ENCODE measurements around the gene TIMM50.

TIMM50 gene

DNA sequence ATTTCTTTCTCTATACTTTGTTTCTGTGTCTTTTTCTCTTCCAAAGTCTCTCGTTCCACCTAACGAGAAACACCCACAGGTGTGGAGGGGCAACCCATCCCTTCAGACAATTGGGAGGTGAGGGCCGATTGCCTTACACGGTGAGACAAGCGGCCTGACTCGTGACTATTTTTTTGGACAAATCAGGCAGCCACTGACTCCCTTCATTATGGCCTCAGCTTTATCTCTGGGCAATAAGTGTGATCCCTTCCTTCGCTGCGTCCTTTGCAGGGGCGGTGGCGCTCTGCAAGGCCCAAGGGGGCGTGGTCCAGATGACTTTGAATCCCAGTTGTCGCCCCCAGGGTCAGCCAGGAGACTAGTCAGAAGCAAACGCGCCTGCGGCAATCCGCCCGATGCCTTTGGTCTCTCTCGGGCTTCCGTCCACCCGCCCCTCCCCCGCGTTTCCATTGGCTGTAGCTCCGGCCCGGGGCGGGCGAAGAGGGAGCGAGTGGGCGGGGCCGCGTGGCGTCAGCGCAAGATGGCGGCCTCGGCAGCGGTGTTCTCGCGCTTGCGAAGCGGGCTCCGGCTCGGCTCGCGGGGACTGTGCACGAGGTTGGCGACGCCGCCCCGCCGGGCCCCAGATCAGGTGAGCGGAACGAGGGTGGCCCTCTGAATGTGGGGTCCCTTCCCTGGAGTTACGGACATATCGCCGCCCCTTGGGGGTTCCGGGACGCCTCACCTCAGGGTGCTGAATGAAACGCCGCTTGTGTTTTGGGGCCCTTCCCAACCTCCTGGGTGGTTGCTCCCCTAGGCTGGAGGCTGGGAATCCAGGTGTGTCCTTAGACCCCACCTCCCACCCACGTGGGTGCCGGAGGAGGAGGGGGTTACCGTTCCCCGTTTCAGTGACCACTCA lies at the start of gene TIMM50:
TIMM50 (plus strand) TSS at position 502 of the 892 bp plus-strand sequence; CDS start at position 518, 16 bp downstream.
- peak; percentile 79 for TF ChIP-seq POLR2A (IDR thresholded peaks at IDR 0.05; ENCODE audit: low read depth, low read length)
- DNase-seq (ENCODE audit: insufficient read length, low spot score) (peak; percentile 96), FAIRE-seq (no peak)

DNA sequence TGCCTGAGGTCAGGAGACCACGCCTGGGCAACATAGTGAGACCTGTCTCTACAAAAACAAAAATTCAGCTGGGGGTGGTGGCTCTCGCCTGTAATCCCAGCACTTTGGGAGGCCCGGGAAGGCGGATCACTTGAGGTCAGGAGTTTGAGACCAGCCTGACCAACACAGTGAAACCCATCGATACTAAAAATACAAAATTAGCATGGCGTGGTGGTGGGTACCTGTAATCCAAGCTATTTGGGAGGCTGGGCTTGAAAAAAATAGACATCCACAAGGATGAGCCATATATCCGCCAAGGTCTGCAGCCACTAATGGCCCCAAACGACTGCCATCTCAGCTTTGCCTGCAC lies 48.0 kb upstream of the TIMM50 start:
- no peak for TF ChIP-seq POLR2A (IDR thresholded peaks at IDR 0.05; ENCODE audit: low read depth, low read length)
- FAIRE-seq (no peak), DNase-seq (ENCODE audit: insufficient read length, low spot score) (no peak)

DNA sequence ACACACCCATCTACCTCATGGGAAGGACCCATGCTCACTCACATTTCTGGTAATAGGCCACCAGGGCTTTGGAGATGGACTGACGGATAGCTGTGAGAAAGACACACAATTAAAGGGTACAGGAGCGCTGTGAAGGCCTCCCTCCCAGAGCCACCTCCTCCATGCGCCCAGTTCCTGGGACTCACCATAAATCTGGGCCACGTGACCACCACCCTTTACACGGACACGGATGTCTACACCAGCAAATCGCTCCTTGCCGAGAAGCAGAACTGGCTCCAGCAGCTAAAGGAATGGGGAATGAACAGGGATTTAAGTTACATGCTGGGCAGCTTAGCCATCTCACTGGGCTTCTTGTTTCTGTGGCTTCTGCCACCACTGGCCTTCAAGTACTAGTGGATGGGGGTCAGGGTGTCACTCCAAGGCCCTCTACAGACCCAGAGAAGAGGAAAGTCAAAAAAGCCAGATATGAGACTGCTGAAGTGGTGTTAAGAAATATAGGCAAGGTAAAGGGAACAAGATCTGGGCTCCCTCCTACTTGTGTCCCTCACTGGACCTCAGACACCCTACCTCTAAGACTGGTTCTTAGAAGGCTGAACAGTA lies 47.1 kb upstream of the TIMM50 start:
- no peak for DNase-seq (ENCODE audit: insufficient read length, low spot score)

DNA sequence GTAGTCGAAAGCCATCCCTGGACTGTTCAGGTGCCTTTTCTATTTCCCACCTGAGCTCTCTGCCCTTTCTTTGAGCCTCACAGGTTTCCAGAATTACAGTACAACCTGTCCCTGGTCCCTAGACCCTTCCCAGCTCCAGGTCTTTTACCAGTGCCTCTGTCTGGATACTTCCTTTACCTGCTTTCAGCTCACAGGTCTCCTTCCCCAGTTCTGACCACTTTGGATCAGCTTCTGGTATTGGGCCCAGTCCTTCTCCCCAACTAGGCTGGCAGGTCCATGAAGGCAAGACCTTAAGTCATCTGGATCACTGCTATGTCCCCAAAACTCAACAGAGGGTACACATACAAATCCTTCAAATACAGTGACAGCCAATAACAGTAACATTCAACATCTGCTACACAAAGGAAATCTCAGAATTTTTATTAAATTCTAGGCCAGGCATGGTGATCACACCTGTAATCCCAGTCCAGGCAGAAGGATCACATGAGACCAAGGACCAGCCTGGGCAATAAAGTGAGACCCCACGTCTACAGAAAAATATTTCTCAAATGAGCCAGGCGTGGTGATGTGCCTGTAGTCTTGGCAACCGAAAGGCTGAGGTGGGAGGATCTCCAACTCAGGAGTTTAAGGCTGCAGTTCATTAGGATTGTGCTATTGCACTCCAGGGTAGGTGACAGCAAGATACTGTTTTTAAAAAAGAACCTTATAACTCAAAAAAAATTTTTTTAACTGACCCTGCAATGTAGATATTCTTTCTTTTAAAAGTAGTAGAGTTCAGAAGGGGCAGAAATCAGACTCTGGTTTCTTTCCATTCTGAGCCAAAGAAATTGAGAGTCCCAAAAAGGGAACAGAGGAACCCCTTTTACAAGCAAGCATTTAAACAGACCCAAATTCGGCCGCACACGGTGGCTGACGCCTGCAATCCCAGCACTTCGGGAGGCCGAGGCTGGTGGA lies 46.2 kb upstream of the TIMM50 start:
- DNase-seq (ENCODE audit: insufficient read length, low spot score): no peak
- no peak for TF ChIP-seq POLR2A (IDR thresholded peaks at IDR 0.05; ENCODE audit: low read depth, low read length)
- no peak for FAIRE-seq

More for the DNA sequence above, 47.1 kb upstream of the TIMM50 start:
- FAIRE-seq: no peak
- TF ChIP-seq POLR2A (IDR thresholded peaks at IDR 0.05; ENCODE audit: low read depth, low read length): no peak

DNA sequence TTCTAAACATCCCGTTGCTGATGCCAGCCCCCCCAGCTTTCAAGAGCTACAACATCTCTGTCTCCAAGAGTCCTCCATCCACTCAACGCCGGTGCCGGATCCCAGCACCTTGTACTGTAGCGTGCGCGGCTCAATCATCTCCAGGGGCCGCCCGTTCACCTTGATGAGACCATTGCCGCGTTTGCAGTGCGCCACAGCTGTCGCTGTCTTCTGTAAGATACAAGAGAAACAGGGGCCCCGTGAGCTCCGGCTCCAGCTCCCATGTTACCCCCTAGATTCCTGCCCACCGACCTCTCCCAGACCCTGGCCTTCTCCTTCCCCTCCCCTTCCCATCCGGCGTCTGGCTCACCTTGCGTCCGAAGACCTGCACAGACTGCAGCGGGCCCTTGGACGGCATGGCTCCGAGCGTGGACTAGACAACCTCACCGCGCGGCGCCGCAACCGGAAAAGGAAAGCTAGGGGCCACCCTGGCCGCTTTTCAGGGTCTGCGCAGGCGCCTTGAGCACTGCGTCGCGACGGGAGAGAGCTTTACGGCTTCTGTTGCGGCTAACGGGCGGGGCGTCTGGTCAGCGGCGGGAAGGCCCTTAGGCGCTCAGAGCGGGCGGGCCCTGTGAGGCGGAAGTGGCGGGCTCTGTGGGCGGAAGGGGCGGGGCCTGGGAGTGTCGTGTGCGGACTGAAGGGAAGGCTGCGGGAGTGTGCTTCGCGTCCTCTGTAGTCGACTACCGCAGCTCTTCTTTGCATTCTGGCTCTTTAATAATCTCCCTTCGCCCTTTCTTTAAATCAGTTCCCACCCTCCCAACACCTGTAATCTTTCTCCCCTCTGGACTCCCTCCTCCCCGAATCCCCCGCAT lies 44.9 kb upstream of the TIMM50 start, which contains the start of gene RPS16:
RPS16 (minus strand) TSS at position 451 of the 851 bp plus-strand sequence; CDS start at position 397, 54 bp downstream.
- DNase-seq (ENCODE audit: insufficient read length, low spot score): peak; percentile 86
- peak; percentile 81 for TF ChIP-seq POLR2A (IDR thresholded peaks at IDR 0.05; ENCODE audit: low read depth, low read length)
- FAIRE-seq: peak; percentile 43

DNA sequence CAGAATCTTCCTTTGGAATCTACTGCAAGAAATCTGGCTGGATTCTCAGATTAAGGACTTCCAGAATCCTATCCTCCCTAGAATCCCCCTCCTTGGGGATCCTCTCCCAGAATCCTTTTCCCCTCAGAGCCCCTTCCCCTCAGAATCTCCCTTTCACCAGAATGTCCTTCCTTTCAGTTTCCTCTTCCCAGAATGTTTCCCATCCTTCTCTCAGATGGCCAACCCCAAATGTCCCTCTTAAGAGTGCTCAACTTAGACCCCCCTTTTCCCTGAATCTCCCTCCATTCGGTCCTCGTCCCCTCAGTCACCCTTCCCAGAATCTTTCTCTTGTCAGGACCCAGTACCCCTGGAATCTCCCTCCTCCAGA lies 44.3 kb upstream of the TIMM50 start:
- DNase-seq (ENCODE audit: insufficient read length, low spot score) (no peak), FAIRE-seq (no peak)
- no peak for TF ChIP-seq POLR2A (IDR thresholded peaks at IDR 0.05; ENCODE audit: low read depth, low read length)

DNA sequence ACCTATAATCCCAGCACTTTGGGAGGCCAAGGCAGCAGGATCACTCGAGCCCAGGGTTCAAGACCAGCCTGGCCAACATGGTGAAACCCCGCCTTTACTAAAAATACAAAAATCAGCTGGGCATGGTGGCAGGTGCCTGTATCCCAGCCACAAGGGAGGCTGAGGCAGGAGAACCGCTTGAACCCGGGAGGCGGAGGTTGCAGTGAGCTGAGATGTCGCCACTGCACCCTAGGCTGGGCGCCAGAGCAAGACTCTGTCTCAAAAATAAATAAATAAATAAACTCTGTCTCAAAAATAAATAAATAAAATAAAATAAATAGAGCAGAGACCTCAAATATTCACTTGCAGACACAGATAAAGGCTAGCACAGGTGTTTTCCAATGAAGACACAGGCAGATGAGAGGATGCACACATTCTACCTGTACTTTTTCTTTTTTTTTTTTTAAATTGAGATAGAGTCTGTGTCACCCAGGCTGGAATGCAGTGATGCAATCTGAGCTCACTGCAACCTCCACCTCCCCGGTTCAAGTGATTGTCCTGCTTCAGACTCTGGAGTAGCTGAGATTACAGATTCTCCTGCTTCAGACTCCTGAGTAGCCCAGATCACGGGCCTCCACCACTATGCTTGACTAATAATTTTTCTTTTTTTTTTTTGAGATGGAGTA lies 42.2 kb upstream of the TIMM50 start:
- no peak for TF ChIP-seq POLR2A (IDR thresholded peaks at IDR 0.05; ENCODE audit: low read depth, low read length)
- DNase-seq (ENCODE audit: insufficient read length, low spot score): no peak
- no peak for FAIRE-seq

DNA sequence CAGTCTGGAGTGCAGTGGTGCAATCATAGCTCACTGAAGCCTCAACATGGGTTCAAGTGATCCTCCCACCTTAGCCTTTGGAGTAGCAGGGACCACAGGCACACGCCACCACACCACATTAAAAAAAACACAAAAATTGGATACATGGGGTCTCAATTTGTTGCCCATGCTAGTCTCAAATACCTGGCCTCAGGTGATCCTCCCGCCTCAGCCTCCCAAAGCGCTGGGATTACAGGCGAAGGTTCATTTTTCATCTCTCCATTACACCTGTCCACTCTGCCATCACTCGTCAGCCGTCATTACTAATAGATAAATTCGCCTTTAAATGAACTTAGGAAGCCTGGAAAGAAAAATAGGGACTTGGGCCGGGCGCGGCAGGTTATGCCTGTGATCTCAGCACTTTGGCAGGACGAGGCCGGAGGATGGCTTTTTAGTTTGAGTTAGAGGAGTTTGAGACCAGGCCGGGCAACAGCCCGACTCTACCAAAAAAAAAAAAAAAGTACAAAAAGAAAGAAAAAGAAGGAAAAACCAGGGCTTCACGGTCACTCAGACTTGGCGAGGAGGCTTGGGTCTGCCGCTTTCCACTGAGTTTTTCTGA lies 35.9 kb upstream of the TIMM50 start:
- FAIRE-seq: no peak
- TF ChIP-seq POLR2A (IDR thresholded peaks at IDR 0.05; ENCODE audit: low read depth, low read length): no peak
- no peak for DNase-seq (ENCODE audit: insufficient read length, low spot score)

DNA sequence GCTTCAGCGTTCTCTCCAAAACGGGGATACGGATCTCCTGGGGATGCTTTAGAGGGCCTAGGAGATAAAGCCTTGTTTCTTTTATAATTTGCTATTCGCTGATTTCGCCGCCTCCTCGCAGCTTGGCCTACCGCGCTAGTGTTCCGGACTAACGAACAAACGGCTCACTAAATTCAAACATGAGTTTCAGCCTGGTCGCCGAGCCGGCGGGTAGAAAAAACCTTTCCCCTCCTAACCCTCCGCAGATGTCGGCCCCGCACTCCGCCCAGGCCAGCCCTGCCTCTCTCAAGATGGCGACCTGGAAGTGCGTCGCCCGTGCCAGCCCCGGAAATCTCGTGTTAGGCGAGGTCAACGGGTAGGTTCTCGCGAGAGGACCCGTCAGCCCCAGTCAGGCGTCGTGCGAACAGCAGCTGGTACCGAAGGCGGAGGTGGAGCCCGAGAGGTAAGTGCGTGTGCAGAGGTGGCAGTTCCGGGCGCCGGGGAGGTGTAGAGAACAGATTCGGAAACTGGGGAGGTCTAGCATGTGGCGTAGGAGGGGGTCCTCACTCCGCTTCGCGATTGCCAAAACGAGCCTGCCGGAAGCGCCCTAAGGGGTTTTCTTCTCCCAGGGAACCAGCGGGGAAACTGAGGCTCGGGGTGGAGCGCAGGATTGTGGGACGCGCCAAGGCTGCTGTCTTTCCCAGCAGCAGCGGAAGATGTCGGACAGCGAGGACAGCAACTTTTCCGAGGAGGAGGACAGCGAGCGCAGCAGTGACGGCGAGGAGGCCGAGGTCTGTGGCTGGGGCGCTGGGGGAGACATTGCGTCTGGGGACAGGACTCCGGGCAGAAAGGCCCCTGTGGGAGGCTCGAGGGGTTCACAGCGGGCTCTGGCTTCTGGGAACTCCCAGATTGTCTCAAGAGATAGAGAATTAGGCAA lies 35.2 kb upstream of the TIMM50 start, which contains the start of gene SUPT5H:
SUPT5H (plus strand) TSS at position 387 of the 916 bp plus-strand sequence; CDS start at position 696, 309 bp downstream.
- FAIRE-seq (no peak), DNase-seq (ENCODE audit: insufficient read length, low spot score) (peak; percentile 98)
- peak; percentile 92 for TF ChIP-seq POLR2A (IDR thresholded peaks at IDR 0.05; ENCODE audit: low read depth, low read length)

DNA sequence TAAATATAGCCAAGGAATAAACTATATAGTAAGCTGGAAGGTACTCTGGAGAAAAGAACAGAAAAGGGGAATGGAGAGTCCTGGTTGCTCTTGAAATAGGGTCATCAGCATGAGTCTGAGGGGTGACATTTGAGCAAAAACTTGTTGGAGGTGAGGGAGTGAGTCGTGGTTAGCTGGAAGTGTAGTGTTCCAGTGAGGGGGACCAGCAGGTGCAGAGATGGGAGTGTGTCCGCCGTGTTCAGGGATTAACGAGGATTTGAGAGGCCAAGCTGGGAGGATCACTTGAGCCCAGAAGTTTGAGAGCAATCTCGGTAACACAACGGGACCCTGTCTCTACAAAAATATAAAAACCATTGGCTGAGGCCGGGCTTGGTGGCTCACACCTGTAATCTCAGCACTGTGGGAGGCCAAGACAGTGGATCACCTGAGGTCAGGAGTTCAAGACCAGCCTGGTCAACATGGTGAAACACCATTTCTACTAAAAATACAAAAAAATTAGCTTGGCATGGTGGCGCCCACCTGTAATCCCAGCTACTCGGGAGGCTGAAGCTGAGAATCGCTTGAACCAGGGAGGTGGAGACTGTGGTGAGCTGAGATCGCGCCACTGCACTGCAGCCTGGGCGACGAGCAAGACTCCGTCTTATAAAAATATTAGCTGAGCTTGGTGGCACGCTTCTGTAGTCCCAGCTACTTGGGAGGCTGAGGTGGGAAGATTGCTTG lies 34.1 kb upstream of the TIMM50 start:
- no peak for TF ChIP-seq POLR2A (IDR thresholded peaks at IDR 0.05; ENCODE audit: low read depth, low read length)
- FAIRE-seq (no peak), DNase-seq (ENCODE audit: insufficient read length, low spot score) (no peak)
